CD4-positive, alpha-beta T cell treated with Interleukin-17A for 4 hours (primary cell): ENCODE measurements around the gene RNF167.
"Not testable (repeated sequence)": the region's sequence is repeated elsewhere in the genome, so short reads cannot be mapped to it uniquely, and the experiment has no call there.

ENCODE experiments used
- DNase-seq: peaks from one replicate; pipeline ENCODE4 v3.0.0-alpha.2; 2020; ENCODE audit warnings: mixed read lengths

The RNF167 gene

GRCh38 chr17:4903051-4903818, 36.8 kb upstream of the RNF167 start, which contains the start of gene CHRNE:
TSS of gene CHRNE (minus strand) at chr17:4903098. CDS start at chr17:4903063, 35 bp downstream.
- peak; percentile 84 for DNase-seq

- DNase-seq = not testable (repeated sequence)
Observed at GRCh38 chr17:4906642-4907041, 33.4 kb upstream of the RNF167 start.

- peak; percentile 56 for DNase-seq
Observed at GRCh38 chr17:4908301-4908700, 31.8 kb upstream of the RNF167 start.

- DNase-seq = peak; percentile 80
Observed at GRCh38 chr17:4908711-4909496, 31.2 kb upstream of the RNF167 start.

GRCh38 chr17:4913994-4914393, 26.1 kb upstream of the RNF167 start:
- DNase-seq = no peak

GRCh38 chr17:4914551-4914950, 25.5 kb upstream of the RNF167 start:
- not testable (repeated sequence) for DNase-seq

GRCh38 chr17:4919511-4920047, 20.5 kb upstream of the RNF167 start:
- no peak for DNase-seq

- no peak for DNase-seq
Observed at GRCh38 chr17:4920351-4921048, 19.6 kb upstream of the RNF167 start.

GRCh38 chr17:4921320-4921719, 18.7 kb upstream of the RNF167 start:
- no peak for DNase-seq

GRCh38 chr17:4926577-4927335, 13.3 kb upstream of the RNF167 start:
- not testable (repeated sequence) for DNase-seq

GRCh38 chr17:4928881-4929280, 11.2 kb upstream of the RNF167 start:
- DNase-seq = no peak

GRCh38 chr17:4931963-4932362, 8.1 kb upstream of the RNF167 start, which contains the start of gene GP1BA:
TSS of gene GP1BA (plus strand) at chr17:4932277. CDS start at chr17:4932605, 328 bp downstream.
- no peak for DNase-seq

GRCh38 chr17:4932756-4933155, 7.3 kb upstream of the RNF167 start:
- DNase-seq = no peak

GRCh38 chr17:4933646-4934045, 6.4 kb upstream of the RNF167 start:
- no peak for DNase-seq

GRCh38 chr17:4934173-4934979, 5.7 kb upstream of the RNF167 start:
- peak; percentile 39 for DNase-seq

GRCh38 chr17:4935650-4936049, 4.4 kb upstream of the RNF167 start:
- DNase-seq = no peak

- DNase-seq = no peak
Observed at GRCh38 chr17:4936436-4936835, 3.6 kb upstream of the RNF167 start.

- no peak for DNase-seq
Observed at GRCh38 chr17:4937553-4937952, 2.5 kb upstream of the RNF167 start.

GRCh38 chr17:4938069-4938491, 2.0 kb upstream of the RNF167 start:
- no peak for DNase-seq

- no peak for DNase-seq
Observed at GRCh38 chr17:4938688-4939545, 1.2 kb upstream of the RNF167 start.

- DNase-seq = no peak
Observed at GRCh38 chr17:4939546-4939795, 597 bp upstream of the RNF167 start.
